ENCODE data around the gene RMND5A.

- TF ChIP-seq CTCF (conservative IDR thresholded peaks at IDR 0.05) (no peak), ZFX (IDR thresholded peaks at IDR 0.05) (no peak)
Observed at GRCh38 chr2:86783615-86784339, 63.7 kb downstream of the RMND5A start.

Measured in C4-2B (cell line).